Measurements from ENCODE around the gene KMO.

KMO gene

GRCh38 chr1:241527146-241527545 is 5.0 kb upstream of the KMO start:
- Histone ChIP-seq H3K4me3 (ENCODE audit: low read length, poor library complexity, severe bottlenecking) (no peak overlapping the region), H3K36me3 (ENCODE audit: insufficient read depth, low read length) (no peaks in the 10 kb centered on the region), H4K20me1 (ENCODE audit: insufficient read depth, low read length, poor library complexity, severe bottlenecking) (no peaks in the 10 kb centered on the region), H3K9me3 (ENCODE audit: insufficient read depth, low read depth, low read length) (no peaks in the 10 kb centered on the region), H3K9ac (ENCODE audit: low read depth, low read length, poor library complexity, severe bottlenecking) (no peak overlapping the region), H3K79me2 (ENCODE audit: insufficient read depth, low read length) (no peaks in the 10 kb centered on the region), H3K4me1 (ENCODE audit: insufficient read depth, low read length, poor library complexity, severe bottlenecking) (no peaks in the 10 kb centered on the region), H3K4me2 (ENCODE audit: low read depth, low read length, poor library complexity, severe bottlenecking) (no peak overlapping the region), H3K9me2 (replicated peaks; ENCODE audit: low read depth, low read length) (no peaks in the 10 kb centered on the region), H3K27me3 (ENCODE audit: insufficient read depth, low read length, poor library complexity, severe bottlenecking) (peaks cover 50% of the 10 kb centered on the region), H3F3A (ENCODE audit: low read depth) (no peaks in the 10 kb centered on the region), H2AFZ (ENCODE audit: low read length) (no peak overlapping the region)
- TF ChIP-seq EZH2phosphoT487 (IDR thresholded peaks at IDR 0.05; ENCODE audit: borderline replicate concordance) (no peak), CTCF (conservative IDR thresholded peaks at IDR 0.05; ENCODE audit: low read length) (no peak)

- peak overlapping the region; percentile 88 for H2AFZ ChIP-seq (ENCODE audit: low read length)
- no peaks in the 10 kb centered on the region for H3K4me1 ChIP-seq (ENCODE audit: insufficient read depth, low read length, poor library complexity, severe bottlenecking)
- peak overlapping the region; percentile 73 for H3K4me3 ChIP-seq (ENCODE audit: low read length, poor library complexity, severe bottlenecking)
- H3K27me3 ChIP-seq (ENCODE audit: insufficient read depth, low read length, poor library complexity, severe bottlenecking) = peaks cover 12% of the 10 kb centered on the region
- TF ChIP-seq EZH2phosphoT487 (IDR thresholded peaks at IDR 0.05; ENCODE audit: borderline replicate concordance) = no peak
- TF ChIP-seq CTCF (conservative IDR thresholded peaks at IDR 0.05; ENCODE audit: low read length) = peak; percentile 73
- H3K79me2 ChIP-seq (ENCODE audit: insufficient read depth, low read length) = no peaks in the 10 kb centered on the region
- no peaks in the 10 kb centered on the region for H3F3A ChIP-seq (ENCODE audit: low read depth)
- no peaks in the 10 kb centered on the region for H4K20me1 ChIP-seq (ENCODE audit: insufficient read depth, low read length, poor library complexity, severe bottlenecking)
- no peaks in the 10 kb centered on the region for H3K9me3 ChIP-seq (ENCODE audit: insufficient read depth, low read depth, low read length)
- H3K9ac ChIP-seq (ENCODE audit: low read depth, low read length, poor library complexity, severe bottlenecking) = peak overlapping the region; percentile 67
- no peaks in the 10 kb centered on the region for H3K9me2 ChIP-seq (replicated peaks; ENCODE audit: low read depth, low read length)
- no peaks in the 10 kb centered on the region for H3K36me3 ChIP-seq (ENCODE audit: insufficient read depth, low read length)
- H3K4me2 ChIP-seq (ENCODE audit: low read depth, low read length, poor library complexity, severe bottlenecking) = peak overlapping the region; percentile 75
These were observed 700 bp upstream of the KMO start for GRCh38 chr1:241531195-241532161.

GRCh38 chr1:241532864-241533263 is 686 bp downstream of the KMO start:
- Histone ChIP-seq H3K79me2 (ENCODE audit: insufficient read depth, low read length) (no peaks in the 10 kb centered on the region), H3K9me2 (replicated peaks; ENCODE audit: low read depth, low read length) (no peaks in the 10 kb centered on the region), H3K9me3 (ENCODE audit: insufficient read depth, low read depth, low read length) (no peaks in the 10 kb centered on the region), H2AFZ (ENCODE audit: low read length) (no peak overlapping the region), H3K4me3 (ENCODE audit: low read length, poor library complexity, severe bottlenecking) (no peak overlapping the region), H3K4me1 (ENCODE audit: insufficient read depth, low read length, poor library complexity, severe bottlenecking) (no peaks in the 10 kb centered on the region), H3K4me2 (ENCODE audit: low read depth, low read length, poor library complexity, severe bottlenecking) (no peak overlapping the region), H3K36me3 (ENCODE audit: insufficient read depth, low read length) (no peaks in the 10 kb centered on the region), H3K9ac (ENCODE audit: low read depth, low read length, poor library complexity, severe bottlenecking) (no peak overlapping the region), H3F3A (ENCODE audit: low read depth) (no peaks in the 10 kb centered on the region), H3K27me3 (ENCODE audit: insufficient read depth, low read length, poor library complexity, severe bottlenecking) (peaks cover 4% of the 10 kb centered on the region), H4K20me1 (ENCODE audit: insufficient read depth, low read length, poor library complexity, severe bottlenecking) (no peaks in the 10 kb centered on the region)
- no peak for TF ChIP-seq EZH2phosphoT487 (IDR thresholded peaks at IDR 0.05; ENCODE audit: borderline replicate concordance)
- no peak for TF ChIP-seq CTCF (conservative IDR thresholded peaks at IDR 0.05; ENCODE audit: low read length)
